NCI-H510A treated with DMSO at 0.1 percent for 48 hours (cell line): ENCODE results near the gene NGRN.
"Not testable (repeated sequence)": the region's sequence is repeated elsewhere in the genome, so short reads cannot be mapped to it uniquely, and the experiment has no call there.

Experiments used
- DNase-seq: peaks from one replicate; lab custom pipeline; 2025; lab: John Stamatoyannopoulos, UW

NGRN gene

GRCh38 chr15:90281637-90282036 lies 16.2 kb downstream of the NGRN start:
- peak; percentile 9 for DNase-seq

GRCh38 chr15:90286678-90287077 lies 21.2 kb downstream of the NGRN start:
- no peak for DNase-seq

DNA sequence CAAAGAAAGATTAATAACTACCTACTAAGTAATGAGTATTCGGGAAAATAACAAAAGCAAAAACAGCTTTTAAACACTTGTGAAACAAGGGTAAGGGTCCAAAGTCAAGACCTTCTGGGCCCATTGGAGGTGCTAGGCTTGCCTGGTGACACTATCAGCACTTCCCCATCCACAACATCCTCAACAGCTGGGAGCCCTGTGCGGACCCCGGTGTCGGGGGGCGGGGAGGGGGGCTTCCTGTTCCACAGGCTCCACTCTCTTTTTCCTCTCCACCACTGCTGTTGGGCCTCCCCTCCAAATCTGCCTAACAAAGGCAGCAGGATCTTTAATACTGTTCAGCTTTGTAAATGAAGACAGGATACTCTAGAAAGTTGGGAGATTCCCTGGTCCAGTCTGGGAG lies 21.6 kb downstream of the NGRN start:
- DNase-seq, result no peak

DNA sequence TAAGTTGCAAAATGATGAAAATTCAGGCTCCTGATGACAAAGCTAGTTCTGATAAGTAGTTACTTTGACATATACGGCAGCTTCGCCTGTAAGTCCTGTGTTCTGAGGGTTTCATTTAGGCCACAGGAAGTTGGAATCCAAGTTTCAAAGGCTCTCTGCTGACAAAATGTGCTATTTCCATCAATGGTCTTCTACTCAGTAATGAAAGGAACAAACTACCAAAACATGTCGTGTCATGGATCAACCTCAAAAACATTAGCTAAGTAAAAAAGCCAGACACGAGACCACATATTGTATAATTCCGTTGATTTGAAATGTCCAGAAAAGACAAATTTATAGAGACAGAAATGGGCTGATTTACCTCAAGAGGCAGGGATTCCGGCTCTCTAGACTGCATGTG lies 22.5 kb downstream of the NGRN start:
- DNase-seq, result no peak

- no peak for DNase-seq
Measured at GRCh38 chr15:90291679-90292356, 26.3 kb downstream of the NGRN start.

- DNase-seq, result peak; percentile 79
Measured at GRCh38 chr15:90293040-90293810, 27.8 kb downstream of the NGRN start.

DNA sequence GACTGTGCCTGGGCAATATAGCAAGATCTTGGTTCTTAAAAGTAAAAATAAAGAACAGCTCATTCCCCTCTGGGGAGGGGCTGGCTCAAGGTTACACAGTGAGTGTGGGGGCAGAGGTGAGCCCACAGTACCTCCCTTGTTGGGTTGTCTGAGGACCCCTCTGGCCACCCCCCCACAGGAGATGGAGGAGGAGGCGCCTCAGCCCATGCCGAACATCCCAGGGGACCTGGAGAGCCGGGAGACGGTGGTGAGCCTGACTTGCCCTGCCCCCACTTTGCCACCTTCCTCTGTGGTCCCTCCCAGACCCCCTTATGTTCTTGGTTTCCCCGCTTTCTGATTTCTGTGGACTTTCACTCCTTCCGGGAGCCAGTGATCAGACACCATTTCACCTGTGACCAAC lies 28.7 kb downstream of the NGRN start:
- DNase-seq, result no peak

DNA sequence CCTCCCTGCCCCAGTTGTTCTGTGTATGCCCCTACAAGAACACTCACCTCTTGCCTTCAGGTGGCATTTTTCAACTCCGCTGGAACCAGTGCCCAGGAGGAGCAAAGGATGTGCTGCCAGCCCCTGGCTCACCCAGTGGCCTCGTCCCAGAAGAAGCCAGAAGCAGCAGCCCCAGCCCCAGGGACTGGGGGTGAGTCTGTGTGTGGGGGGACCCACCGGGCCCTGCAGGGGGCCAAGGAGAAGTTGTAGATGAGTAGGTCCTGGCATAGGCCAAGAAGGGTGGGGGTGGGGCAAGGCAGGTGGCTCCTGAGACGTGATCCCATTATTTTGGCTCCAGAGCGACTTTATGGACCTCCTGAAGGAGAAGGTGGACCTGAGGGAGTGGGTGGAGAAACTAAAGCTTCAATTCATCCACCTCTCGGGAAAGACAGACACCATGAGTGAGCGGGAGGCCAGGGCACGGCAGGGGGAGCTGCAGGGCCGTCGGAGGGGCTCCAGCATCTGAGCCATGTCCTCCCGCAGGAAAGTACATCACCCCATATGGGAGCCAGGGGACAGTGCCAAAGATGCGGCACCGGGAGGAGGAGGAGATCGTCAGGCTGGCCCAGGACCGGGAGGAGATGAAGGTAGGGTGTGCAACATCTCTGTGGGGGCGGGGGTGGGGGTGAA lies 29.3 kb downstream of the NGRN start:
- no peak for DNase-seq

GRCh38 chr15:90295270-90295648 lies 29.8 kb downstream of the NGRN start:
- no peak for DNase-seq

GRCh38 chr15:90296316-90296884 lies 30.9 kb downstream of the NGRN start:
- not testable (repeated sequence) for DNase-seq

DNA sequence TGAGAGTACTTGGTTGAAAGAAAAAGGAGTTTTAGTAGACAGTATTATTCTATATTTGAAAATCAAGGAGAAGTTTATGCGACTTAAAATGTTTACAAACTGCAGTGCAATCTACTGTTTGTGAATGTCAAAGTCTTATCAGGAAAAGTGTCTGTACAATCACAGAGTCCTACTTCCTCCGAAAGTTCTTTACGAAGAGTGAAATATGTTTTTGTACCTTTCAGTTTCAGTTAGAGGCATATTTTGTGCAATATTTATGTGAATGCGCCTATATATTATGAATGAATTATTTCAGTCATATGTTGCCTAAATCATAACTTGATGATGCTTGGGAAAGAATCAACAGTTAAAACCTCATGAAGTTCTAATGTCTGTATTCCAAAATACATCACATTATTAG lies 31.5 kb downstream of the NGRN start:
- DNase-seq, result no peak

DNA sequence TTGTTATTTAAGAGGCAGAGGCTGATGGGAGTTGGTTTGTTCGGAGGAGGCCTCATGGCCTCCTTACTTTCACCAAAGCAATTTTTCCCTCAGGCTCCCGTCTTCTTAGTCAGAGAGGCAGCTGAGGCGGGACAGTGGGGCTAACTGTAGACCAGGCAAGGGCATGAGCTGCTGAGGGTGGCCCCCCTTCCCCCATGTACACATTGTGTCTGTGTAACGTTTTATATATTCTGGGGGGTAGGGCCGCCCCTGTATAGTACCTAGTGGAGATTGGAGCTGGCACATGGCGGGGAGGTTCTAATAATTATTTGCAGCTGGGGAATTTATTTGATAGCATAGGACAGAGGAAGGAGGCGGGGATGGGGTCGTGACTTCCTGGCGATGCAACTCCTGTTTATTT lies 35.1 kb downstream of the NGRN start:
- no peak for DNase-seq

- peak; percentile 23 for DNase-seq
Measured at GRCh38 chr15:90300988-90301706, 35.7 kb downstream of the NGRN start.

DNA sequence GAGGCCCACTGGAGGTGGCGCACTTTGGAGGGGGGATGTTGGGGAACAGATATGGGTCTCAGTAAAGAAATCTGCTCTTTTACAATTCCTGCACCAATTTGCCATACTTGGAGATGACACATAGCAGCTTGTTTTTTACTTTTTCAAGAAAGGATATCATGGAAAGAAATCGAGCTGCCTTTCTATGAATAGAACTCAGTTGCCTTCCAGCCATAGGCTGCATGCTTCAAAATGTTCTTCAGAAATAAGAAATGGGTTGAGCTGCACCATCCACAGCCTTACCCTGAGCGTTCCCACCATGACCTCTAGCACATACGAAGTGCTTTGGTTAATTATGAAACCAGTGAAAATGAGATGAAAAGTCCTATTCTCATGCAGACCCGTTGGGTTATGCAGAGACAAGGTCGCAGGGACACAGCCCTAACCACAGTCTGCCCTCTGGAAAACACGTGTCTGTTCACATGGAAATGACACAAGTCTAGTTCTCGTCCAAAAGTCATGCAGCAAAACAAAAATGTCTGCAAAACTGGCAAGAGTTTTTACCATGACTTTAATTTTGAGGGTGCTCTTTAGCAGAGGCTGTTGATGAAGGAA lies 36.3 kb downstream of the NGRN start:
- DNase-seq, result no peak

DNA sequence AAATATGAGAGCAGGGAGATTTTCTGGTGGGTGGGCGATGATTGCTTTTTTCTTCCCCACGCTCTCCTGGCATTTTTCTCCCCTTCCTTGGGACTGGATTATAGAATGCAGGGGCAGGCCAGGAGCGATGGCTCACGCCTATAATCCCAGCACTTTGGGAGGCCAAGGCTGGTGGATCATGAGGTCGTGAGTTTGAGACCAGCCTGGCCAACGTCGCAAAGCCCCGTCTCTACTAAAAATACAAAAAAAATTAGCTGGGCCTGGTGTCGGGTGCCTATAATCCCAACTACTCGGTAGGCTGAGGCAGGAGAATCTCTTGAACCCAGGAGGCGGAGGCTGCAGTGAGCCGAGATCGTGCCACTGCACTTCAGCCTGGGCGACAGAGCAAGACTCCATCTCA lies 39.9 kb downstream of the NGRN start:
- not testable (repeated sequence) for DNase-seq

DNA sequence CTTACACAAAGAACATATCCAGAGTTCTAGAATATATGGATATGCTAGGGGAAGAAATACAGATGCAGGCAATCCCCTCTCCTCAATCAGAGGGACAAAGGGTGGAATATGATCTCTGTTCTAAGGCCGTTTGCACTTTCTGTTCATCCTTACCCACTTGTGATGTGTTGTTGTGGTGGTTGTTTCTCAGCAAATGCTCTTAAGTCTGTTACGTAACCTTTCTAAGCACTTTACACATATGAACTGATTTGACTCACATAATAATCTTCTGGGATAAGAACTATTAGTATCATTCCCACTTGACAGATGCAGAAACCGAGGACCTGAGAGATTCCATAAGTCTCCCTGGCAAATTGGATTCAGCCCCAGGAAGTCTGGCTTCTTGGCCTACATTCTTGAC lies 40.5 kb downstream of the NGRN start:
- no peak for DNase-seq

DNA sequence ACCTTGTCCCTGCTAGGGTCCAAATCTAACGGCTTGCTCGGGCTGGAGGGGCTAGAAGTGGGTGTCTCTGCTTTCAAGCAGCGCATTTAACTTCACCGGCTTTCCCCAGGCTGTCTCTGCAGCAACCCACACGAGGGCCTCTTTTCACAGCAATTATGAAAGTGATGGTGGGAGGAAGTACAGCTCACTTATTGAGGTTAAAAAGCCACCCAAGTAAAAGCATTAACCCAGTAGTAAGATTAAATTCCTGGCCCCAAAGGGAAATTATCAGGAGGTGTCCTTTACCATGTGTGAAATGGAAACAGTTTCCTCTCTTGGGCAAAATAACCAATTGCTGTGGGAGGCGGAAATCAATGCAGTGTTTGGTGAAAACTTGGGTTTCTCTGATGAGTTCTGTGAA lies 41.1 kb downstream of the NGRN start:
- no peak for DNase-seq

DNA sequence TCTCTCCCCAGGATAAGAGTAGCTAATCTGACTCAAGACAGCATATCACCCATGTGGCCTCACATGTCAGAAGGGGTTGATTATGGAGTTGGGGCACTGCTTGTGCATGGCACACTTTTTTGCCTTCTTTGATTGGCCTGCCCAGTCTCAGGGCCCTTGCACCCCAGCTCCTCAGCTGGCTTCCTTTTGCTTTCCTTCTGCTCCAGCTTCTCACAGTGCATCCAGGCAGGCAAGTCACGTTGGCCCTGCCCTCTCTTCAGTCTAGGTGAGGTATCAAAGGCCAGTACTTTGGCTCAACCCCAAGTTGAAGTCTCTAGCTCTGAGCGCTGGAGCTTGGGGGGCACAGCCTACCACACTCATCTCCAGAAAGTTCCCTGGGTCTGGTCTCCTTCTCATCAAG lies 42.2 kb downstream of the NGRN start:
- no peak for DNase-seq

GRCh38 chr15:90309020-90309419 lies 43.5 kb downstream of the NGRN start:
- no peak for DNase-seq

DNA sequence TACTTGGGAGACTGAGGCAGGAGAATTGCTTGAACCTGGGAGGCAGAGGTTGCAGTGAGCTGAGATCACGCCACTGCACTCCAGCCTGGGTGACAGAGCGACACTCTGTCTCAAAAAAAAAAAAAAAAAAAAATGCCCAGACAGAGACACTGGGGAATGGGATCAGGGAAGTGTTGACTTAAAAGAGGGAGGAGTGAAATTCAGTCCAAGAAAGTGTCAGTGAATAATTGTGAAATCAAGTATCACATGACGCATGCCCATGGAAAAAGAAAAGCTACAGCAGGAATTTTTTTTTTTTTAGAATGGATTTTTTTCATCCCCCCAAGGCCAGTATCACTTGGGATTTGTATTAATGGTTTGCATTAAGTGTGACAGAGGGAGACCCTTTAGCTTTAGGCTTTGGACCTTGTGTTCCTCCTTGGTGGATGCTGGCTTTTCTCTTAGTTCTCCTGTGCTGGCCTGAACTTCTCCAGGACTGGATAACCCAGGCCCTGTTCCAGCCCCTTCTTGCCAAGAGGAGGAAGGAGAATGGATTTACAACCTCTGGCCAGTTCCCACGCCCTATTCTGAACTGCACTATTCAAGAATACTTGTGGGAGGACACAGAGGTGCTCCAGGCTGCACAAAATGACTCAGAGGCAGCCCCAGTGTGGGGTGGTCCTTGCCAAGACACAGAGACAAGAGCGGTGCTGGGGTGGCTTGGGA lies 50.0 kb downstream of the NGRN start:
- DNase-seq, result no peak

DNA sequence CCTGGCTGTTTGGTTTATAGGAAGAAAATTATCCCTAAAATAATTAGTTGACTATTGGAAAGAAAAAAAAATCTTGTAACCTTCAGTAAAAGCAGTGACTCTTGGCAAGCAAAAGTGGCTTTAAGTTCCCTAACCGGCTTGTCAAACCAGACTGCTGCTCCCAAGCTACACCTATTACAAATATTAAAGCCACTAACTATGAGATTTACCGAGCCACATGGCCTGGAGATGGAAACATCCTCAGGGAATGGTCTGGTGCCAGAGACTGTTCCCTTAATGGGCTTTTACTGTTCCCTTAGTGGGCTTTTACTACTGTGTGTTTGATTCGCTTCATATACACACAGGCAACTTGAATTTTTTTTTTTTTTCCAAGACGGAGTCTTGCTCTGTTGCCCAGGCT lies 50.7 kb downstream of the NGRN start:
- DNase-seq, result no peak
